GM19395 (cell line): ENCODE data around the gene UGT1A3.
"Not testable (repeated sequence)": the region's sequence is repeated elsewhere in the genome, so short reads cannot be mapped to it uniquely, and the experiment has no call there.

Source experiments
- ATAC-seq: cut with Tn5 transposase; IDR thresholded peaks from one replicate; pipeline ENCODE4 v1.9.1; 2021; ENCODE audit warnings: mild to moderate bottlenecking, moderate library complexity; ENCODE audit not compliant: unreplicated experiment

UGT1A3 gene

GRCh38 chr2:233728723-233729301, at the start of gene UGT1A3:
TSS of gene UGT1A3 (plus strand) at chr2:233729042. CDS start at chr2:233729127, 85 bp downstream.
- ATAC-seq, result no peak

DNA sequence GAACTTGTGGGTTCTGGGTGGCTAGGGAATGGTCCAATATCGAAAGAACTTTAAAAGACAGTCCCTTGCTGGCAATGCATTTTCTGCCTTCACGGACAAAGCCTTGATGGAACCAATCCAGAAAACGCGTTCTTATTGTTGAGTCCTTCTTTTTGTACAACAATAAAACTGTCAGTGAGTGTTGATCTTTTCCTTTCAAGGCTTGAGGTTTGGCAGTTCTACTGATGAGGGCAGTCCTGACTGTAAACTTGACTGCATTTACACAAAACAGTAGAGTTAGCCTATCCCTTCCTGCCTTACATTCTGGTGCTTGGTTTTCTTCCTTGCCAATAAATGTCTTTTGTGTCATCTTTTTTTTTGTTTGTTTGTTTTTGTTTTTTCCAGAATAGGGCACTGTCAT, 49.6 kb upstream of the UGT1A3 start:
- no peak for ATAC-seq

- no peak for ATAC-seq
Measured at GRCh38 chr2:233680361-233681045, 48.3 kb upstream of the UGT1A3 start.

GRCh38 chr2:233681521-233682099, 47.2 kb upstream of the UGT1A3 start, which contains the start of gene UGT1A7:
TSS of gene UGT1A7 (plus strand) at chr2:233681901. CDS start at chr2:233681938, 37 bp downstream.
- ATAC-seq, result no peak

- no peak for ATAC-seq
Measured at GRCh38 chr2:233684640-233685039, 44.2 kb upstream of the UGT1A3 start.

DNA sequence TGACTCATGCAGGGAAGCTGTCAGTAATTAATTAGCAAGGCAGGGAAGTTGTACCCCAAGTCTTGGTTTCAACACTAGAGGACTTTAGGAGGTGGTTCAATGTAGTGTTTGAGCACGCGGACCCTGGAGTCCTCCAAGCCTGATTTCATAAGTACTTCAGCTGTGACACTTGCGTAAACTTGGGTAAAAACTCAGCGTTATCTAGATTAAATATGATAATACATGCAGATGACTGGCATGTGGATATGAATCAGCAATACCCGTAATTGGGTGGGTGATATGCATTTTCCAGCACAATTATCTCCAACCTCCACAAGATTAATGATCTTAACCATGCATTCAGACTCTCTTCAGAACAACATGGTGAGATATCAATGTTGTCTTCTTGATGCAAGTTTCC, 41.9 kb upstream of the UGT1A3 start:
- no peak for ATAC-seq

- ATAC-seq, result no peak
Measured at GRCh38 chr2:233688341-233688740, 40.5 kb upstream of the UGT1A3 start.

- no peak for ATAC-seq
Measured at GRCh38 chr2:233689031-233689430, 39.8 kb upstream of the UGT1A3 start.

DNA sequence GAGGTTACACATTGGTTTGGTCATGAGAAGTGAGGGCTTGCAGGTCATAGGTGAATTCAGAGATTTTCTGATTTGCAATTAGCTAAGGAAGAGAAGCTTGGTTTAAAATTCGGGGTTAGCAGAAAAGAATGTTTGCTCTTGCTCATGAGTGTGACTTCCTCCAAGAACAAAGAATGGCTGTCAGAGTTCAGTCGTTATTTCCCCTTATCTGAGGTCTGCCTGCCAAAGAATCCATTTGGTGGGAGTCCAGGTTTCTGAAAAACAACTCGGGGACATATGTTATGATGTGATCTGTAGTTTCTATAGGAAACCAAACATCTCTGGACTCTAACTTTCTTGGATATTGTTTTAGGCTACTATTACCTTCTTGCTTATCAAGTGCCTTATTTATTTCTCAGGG, 39.3 kb upstream of the UGT1A3 start:
- ATAC-seq, result no peak

DNA sequence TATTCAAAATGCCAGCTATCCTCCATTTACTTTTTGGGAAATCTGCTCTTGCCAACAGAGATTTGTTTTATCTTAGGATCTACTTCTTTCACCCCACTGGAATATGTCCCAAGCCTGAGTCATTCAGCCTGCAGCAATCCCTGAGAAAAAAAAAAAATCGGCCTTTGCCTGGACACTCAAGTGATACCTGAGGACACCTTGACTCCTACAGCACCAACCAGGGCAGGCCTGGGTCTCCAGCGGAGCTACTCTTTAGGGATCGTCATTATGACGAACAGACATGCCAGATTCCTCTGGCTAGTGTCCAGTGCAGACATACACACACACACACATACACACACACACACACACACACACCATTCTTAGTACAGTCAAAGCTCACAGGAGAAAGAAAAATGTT, 38.4 kb upstream of the UGT1A3 start:
- ATAC-seq, result no peak

DNA sequence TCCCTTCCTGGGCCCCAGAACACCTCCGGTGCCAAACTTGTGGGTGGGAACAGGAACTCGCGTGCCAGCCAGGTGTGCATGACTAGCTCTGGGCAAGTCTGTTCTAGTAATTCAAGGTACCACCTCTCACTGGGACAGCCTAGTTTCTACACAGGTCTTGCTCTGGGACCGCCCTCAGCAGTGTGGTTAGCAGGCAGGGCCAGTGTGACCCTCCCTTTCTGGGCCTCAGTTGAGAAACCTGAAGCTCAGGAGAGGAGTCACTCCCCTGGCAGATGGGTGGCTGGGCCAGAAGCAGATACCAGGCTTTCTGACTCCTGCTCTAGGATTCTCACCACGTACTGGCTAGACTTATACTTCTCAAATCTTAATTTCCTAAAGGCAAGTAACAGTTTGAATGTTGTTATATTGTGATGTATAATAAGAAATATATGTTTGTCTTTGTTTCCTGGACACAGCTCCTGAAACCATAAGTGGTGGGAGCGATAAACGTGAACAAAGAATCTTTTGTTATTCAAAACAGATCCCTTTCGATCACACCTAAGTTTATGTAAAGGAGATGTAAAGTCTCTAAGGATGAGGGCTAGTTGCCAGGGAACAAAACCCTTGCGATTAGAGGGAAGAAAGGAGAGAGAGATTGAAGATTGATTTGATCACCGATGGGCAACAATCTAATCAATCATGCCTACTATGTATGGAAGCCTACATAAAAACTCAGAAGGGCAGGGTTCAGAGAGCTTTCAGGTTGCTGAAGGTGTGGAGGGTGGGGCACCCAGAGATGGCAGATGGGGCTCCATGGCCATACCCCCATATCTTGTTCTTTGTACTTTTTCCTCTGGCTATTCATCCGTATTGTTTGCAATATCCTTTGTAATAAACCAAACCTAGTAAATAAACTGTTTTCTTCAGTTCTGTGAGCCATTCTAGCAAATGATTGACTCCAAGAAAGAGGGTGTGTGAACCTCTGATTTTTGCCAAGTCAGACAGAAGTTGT, 37.1 kb upstream of the UGT1A3 start:
- ATAC-seq, result no peak

DNA sequence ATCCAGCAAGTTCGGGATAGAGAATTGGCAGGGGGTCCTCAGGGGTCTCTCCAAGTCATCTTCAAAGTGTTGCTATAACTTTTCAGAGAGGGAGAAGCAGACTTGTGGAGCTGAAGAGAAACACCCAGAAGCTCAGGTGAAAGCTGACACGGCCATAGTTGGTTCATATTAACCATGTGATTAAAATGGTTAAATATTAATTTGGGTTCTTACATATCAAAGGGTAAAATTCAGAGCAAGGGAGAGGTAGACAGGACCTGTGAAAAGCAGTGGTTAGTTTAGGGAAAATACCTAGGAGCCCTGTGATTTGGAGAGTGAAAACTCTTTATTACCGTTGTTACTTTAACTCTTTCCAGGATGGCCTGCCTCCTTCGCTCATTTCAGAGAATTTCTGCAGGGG, 36.2 kb upstream of the UGT1A3 start, which contains the start of gene UGT1A6:
Gene UGT1A6, plus strand, starts transcription at position 243 of the 400 bp plus-strand sequence. Its CDS starts 115 bp downstream, at position 358.
- ATAC-seq, result no peak

- ATAC-seq, result no peak
Measured at GRCh38 chr2:233693963-233694362, 34.9 kb upstream of the UGT1A3 start.

- no peak for ATAC-seq
Measured at GRCh38 chr2:233698740-233699139, 30.1 kb upstream of the UGT1A3 start.

DNA sequence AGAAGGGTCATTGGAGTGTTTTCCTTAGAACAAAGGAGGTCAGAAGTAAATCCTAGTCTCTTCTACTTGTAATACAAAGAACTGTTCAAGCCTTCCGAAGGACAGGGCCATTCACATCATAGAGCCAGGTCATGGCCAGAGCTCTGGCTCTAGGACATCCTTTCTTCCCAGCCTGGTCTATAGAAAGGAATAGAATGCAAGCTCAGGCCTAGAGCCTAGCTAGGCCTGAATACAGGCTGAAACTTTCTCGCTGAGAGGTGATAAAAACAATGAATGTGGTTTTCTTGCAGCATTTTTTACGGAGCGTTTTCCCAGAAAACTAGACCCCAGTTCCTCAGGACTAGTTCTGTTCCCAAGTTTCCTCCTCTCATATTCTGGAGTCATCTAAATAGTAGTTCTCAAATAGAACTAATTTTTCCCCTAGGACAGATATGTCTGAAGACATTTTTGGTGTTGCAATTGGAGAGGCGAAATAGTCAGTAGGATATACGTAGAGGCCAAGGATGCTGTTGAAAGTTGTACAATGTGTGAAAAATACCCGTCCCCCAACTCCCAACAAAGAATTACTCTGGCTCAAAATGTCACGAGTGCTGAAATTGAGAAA, 29.3 kb upstream of the UGT1A3 start:
- ATAC-seq, result no peak

DNA sequence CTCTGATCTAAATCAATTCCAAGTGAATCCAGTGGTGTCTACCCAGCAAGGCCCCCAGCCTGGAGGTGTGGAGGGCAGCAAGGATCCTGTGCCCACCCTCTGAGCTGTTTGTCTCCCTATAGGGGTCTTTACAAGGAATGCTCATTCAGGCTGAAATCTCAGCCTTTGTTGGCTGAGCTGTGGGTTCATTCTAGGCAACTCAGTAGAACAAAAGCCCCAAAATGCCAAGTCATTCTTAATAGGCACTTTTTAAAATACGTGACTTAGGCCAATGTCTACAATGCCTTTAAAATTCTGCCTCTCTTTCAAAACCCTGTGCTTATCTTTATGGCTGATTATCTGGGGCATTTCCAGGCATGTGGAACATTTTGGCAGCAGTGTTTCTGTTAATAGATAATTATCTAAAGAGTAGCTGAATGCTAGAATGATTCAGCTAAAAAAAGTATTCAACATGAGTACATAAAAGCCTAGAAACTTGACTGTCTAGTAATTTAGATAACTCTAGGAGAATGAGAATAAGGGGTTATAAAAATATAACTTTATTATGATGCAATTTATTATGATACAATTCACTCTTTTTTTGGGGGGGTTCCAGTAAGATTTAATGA, 28.7 kb upstream of the UGT1A3 start:
- no peak for ATAC-seq

- ATAC-seq, result not testable (repeated sequence)
Measured at GRCh38 chr2:233700842-233701241, 28.0 kb upstream of the UGT1A3 start.

GRCh38 chr2:233702238-233702637, 26.6 kb upstream of the UGT1A3 start:
- ATAC-seq, result no peak

GRCh38 chr2:233705911-233706506, 22.8 kb upstream of the UGT1A3 start:
- no peak for ATAC-seq

DNA sequence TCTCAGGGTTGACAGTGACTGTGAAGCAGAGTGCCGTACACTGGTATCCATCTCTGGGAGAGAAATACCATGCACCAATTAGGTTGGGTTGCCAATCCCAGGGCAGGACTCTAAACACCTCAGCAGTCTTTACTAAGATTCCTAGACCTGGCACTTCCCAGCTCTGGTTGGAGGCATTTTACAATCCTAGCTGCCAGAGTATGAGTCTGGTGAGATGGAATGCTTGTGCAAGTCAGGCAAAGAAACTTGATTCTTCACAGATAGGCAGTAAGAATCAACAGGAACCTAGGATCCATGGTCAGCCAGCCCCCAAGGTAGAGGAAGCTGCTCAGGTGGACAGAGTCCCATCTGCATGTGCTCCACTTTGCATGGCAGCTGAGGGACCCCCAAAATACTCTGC, 22.1 kb upstream of the UGT1A3 start:
- no peak for ATAC-seq
